ENCODE data around the gene TMEM87B.

DNA sequence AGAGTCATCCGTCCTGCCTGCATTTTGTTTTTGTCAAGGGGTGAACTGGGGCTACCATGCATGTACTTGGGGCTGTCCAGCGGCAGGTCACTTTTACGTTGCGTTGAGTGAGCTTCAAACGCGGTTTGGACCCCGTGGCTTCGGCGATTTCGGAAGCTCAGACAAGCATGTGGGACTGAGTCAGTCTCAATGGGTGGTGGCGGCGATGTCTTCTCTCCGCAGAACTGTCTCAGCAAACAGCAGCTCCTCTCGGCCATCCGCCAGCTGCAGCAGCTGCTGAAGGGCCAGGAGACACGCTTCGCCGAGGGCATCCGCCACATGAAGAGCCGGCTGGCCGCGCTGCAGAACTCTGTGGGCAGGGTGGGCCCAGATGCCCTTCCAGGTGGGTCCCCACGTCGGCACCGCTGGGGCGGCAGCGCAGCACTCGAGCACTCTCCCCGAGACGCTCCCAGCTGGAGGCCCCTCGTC lies 104.4 kb downstream of the TMEM87B start:
- TF ChIP-seq EP300 (IDR thresholded peaks at IDR 0.05) (no peak), POLR2A (IDR thresholded peaks at IDR 0.05) (no peak)

Measured in ovary (tissue), 1 donor.